K562 (cell line): ENCODE data around the gene TIA1.

ENCODE experiments used
- CBX1 ChIP-seq: sonication (generic); IDR thresholded peaks from 2 replicates; pipeline ENCODE4 v1.6.1; 2016; ENCODE audit warnings: antibody characterized with exemption, low read depth, mild to moderate bottlenecking
- EP300 ChIP-seq: IDR thresholded peaks from 2 replicates; pipeline ENCODE4 v1.6.1; 2012; ENCODE audit warnings: low read length, improper control_type of control experiment
- FOS ChIP-seq: IDR thresholded peaks from 3 replicates; pipeline ENCODE4 v1.6.1; 2011; ENCODE audit not compliant: insufficient read length; ENCODE audit errors: extremely low read depth
- GATAD2B ChIP-seq: fragments of 450-650 bp; IDR thresholded peaks from 2 replicates; pipeline ENCODE4 v1.6.1; 2017; ENCODE audit warnings: mild to moderate bottlenecking, borderline replicate concordance
- KAT8 ChIP-seq: fragments of 450-650 bp; IDR thresholded peaks from 2 replicates; pipeline ENCODE4 v1.6.1; 2016; ENCODE audit warnings: low read depth, mild to moderate bottlenecking
- MYC ChIP-seq, 2 experiments: fragments of 250-450 bp in 1 of 2; sonication (Bioruptor Pico) in 1 of 2; IDR thresholded peaks; 2 replicates each; pipeline versions ENCODE4 v1.5.1 to v1.6.1; 2012 to 2021; ENCODE audit warnings: low read depth in 2 of 2, borderline replicate concordance in 1 of 2, improper control_type of control experiment in 1 of 2, low read length in 1 of 2, mild to moderate bottlenecking in 1 of 2, moderate library complexity in 1 of 2
- NFIC ChIP-seq: fragments of 450-650 bp; IDR thresholded peaks from 2 replicates; pipeline ENCODE4 v1.6.1; 2017; ENCODE audit warnings: mild to moderate bottlenecking, inconsistent platforms
- PML ChIP-seq: IDR thresholded peaks from 2 replicates; pipeline ENCODE4 v1.6.1; 2012; ENCODE audit warnings: low read length, inconsistent platforms
- POLR2A ChIP-seq: fragments of 450-650 bp; conservative IDR thresholded peaks from 2 replicates; pipeline ENCODE4 v1.6.1; 2016
- RAD51 ChIP-seq: fragments of 450-650 bp; IDR thresholded peaks from 2 replicates; pipeline ENCODE4 v1.7.1; 2016; ENCODE audit warnings: low read depth, mild to moderate bottlenecking, borderline replicate concordance
- SRF ChIP-seq, 2 experiments: fragments of 250-450, 450-650 bp in 1 of 2; sonication (Bioruptor Pico) in 1 of 2; sonication (generic) in 1 of 2; formaldehyde crosslinking; IDR thresholded peaks; 2 replicates each; pipeline versions ENCODE4 v1.5.0 to v1.5.1; 2020 to 2022; ENCODE audit warnings: mild to moderate bottlenecking in 1 of 2, missing genetic modification reagents in 1 of 2
- ZNF780A ChIP-seq: fragments of 250-450 bp; sonication (Bioruptor Pico); IDR thresholded peaks from 2 replicates; pipeline ENCODE4 v1.5.0; 2021; ENCODE audit warnings: mild to moderate bottlenecking
- TF ChIP-seq, protein P1 (sequence below), 3 experiments: IDR thresholded peaks in 2 of 3; conservative IDR thresholded peaks in 1 of 3; 2 replicates each; pipeline ENCODE4 v1.5.1; 2011 to 2012; ENCODE audit warnings: low read length in 3 of 3, mild to moderate bottlenecking in 3 of 3, control low read depth in 2 of 3, improper control_type of control experiment in 1 of 3, inconsistent platforms in 1 of 3, low read depth in 1 of 3, mixed read lengths in 1 of 3, moderate library complexity in 1 of 3; ENCODE audit not compliant: insufficient read depth in 2 of 3
- TF ChIP-seq, protein P2 (sequence below): conservative IDR thresholded peaks from 2 replicates; pipeline ENCODE4 v1.6.1; 2011; ENCODE audit warnings: low read depth, mild to moderate bottlenecking, low read length; ENCODE audit not compliant: control insufficient read depth

GRCh38 chr2:70204452-70204851 lies 44.0 kb downstream of the TIA1 start:
- TF ChIP-seq FOS (no peak), NFIC (no peak), POLR2A (no peak), PML (no peak), RAD51 (no peak), ZNF780A (CRISPR knock-in tag) (no peak), EP300 (no peak), SRF (CRISPR knock-in tag; IDR thresholded peaks at IDR 0.05) (no peak), KAT8 (no peak), GATAD2B (no peak), MYC (IDR thresholded peaks at IDR 0.05; ENCODE audit: low read depth, low read length) (no peak), MYC (CRISPR knock-in tag; IDR thresholded peaks at IDR 0.05; ENCODE audit: borderline replicate concordance, low read depth) (no peak), CBX1 (no peak)
- TF ChIP-seq, protein P1, sequence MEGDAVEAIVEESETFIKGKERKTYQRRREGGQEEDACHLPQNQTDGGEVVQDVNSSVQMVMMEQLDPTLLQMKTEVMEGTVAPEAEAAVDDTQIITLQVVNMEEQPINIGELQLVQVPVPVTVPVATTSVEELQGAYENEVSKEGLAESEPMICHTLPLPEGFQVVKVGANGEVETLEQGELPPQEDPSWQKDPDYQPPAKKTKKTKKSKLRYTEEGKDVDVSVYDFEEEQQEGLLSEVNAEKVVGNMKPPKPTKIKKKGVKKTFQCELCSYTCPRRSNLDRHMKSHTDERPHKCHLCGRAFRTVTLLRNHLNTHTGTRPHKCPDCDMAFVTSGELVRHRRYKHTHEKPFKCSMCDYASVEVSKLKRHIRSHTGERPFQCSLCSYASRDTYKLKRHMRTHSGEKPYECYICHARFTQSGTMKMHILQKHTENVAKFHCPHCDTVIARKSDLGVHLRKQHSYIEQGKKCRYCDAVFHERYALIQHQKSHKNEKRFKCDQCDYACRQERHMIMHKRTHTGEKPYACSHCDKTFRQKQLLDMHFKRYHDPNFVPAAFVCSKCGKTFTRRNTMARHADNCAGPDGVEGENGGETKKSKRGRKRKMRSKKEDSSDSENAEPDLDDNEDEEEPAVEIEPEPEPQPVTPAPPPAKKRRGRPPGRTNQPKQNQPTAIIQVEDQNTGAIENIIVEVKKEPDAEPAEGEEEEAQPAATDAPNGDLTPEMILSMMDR (IDR thresholded peaks at IDR 0.05 in 2 of 3, conservative IDR thresholded peaks at IDR 0.05 in 1 of 3; ENCODE audit: insufficient read depth in 2 of 3, low read depth in 1 of 3, low read length in 3 of 3): no peak
- TF ChIP-seq, protein P2, sequence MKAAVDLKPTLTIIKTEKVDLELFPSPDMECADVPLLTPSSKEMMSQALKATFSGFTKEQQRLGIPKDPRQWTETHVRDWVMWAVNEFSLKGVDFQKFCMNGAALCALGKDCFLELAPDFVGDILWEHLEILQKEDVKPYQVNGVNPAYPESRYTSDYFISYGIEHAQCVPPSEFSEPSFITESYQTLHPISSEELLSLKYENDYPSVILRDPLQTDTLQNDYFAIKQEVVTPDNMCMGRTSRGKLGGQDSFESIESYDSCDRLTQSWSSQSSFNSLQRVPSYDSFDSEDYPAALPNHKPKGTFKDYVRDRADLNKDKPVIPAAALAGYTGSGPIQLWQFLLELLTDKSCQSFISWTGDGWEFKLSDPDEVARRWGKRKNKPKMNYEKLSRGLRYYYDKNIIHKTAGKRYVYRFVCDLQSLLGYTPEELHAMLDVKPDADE: no peak
